SK-MEL-5 (cell line): ENCODE data around the gene RAX2. TPM values are rescaled to one million over a fixed set of nuclear protein-coding genes. Genes with fewer than 3 reads are reported as not detected.

ENCODE experiments used
- DNase-seq: peaks from one replicate; pipeline ENCODE4 v3.0.0-alpha.2; 2016; ENCODE audit warnings: low read depth, low spot score
- in situ Hi-C: cut with HindIII; loops from 2 replicates; pipeline ENCODE4 v1.10.0; 2016; ENCODE audit warnings: low sequenced_read_pairs, high pct_unique_total_duplicates, low pct_unique_long_range_greater_than_20kb
- total RNA-seq: library from RNA; depleted of rRNA; stranded (reverse); fragments of >200 nt; shearing (Covaris generic); gene quantifications from 2 replicates; pipeline ENCODE4 v1.2.3, GENCODE V29; 2014

Gene RAX2
- total RNA-seq, 1 experiment from 2014 or later = not detected

DNA sequence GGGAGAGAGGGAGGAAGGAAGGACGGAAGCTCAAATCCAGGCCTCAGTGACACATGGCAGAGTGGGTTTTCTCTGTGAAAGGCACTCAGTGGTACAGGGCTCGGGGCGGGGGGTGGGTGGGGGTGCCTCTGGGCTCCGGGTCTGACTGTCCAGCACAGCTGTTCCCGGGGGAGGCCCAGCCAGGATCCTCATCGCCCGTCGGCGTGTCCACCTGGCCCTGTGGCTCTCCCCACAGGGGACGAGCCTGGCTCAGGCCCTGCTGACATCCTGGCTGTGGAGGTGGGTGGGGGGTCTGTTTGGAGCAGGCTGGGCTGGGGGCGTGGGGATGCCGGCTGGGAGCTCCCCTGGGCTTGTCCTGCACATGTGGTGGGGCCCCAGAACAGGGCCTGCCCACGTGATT, 32.4 kb upstream of the RAX2 start:
- in situ Hi-C loops = no loop called here
- no peak for DNase-seq

DNA sequence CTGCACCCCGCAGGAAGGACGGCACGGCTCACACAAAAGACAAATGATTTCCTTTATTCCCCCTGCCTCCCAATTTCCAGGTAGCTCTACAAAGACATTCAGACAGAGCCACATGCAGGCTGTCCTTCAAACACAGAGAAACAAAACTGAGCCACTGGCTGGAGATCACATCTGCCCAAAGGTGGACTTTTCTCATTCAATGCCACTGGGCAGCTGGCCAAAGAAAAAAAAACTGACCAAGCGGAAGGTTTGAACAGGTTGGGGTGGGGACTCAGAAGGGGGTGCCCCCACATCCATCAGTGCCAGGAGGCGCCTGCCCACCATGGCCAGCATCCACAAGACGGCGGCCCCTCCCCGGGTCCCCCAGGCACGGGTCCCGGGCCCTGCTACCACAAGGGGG, 32.0 kb upstream of the RAX2 start:
- DNase-seq = no peak
- in situ Hi-C loops = no loop called here

DNA sequence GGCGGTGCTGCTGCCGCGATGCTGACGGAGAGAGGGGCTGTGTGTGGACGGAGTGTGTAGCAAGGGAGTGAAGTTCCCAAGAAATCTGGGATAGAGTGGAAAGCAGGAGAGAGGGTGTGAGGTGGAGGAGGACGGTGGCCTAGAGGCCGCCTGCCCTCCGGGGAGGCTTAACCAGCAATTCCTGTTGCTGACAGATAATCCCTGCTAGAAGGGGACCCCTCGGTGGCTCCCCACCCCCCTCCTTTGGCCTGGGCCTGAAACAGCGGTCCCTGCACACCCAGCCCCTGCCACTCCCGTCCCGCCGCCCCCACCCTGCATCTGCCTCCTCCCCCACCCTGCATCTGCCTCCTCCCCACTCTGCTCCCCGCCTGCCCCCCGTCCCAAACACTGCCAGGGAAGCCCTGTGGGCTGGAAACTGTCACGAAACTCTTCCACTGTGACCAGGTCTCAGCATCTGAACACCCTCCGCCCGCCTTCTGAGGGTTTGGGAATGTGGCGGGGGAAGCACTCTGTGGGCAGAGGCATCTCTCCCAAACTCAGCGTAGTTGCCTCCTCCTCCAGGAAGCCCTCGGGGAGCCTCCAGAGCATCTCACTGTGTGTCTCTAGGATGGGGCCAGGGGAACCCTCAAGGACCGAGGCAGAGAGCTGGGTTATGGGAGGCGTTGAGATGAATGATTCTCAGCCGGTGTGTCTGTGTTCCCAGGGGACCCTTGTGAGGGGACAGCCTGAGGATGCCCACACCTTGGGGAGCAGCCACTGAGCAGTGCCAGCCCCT, 31.3 kb upstream of the RAX2 start:
- no peak for DNase-seq
- in situ Hi-C loops = no loop called here

DNA sequence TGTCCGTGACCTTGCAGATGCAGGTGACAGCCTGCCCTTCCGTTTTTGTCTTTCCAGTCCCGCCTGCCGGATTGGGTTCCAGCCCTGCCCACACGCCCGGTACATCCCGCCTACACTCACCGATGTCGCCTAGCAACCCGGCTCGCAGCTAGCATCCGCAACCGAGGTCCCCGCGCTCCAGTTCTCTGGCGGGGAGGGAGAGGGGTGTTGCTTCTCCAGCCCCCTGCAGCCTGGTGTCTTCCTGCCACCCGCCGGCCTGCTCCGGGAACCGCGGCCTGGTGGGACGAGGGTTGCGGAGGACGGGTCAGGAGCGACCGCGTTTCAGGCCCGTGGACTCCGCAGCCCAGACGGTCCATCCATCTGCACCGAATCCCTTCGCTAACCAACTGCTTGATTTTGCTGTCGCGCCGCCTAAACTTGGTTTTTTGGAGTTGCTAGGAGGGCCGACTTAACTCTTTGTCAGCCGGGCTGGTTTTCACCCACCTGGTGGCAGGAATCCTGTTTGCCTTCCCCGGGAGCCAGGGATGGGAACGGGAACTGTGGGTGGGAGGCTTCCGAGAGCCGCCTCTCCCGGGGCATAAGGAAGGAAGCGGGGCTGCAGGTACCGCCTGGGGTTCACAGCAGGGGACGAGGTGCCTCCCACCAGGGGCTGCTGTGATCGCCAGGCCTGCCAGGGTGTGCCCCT, 29.5 kb upstream of the RAX2 start:
- no peak for DNase-seq
- in situ Hi-C loops = no loop called here

DNA sequence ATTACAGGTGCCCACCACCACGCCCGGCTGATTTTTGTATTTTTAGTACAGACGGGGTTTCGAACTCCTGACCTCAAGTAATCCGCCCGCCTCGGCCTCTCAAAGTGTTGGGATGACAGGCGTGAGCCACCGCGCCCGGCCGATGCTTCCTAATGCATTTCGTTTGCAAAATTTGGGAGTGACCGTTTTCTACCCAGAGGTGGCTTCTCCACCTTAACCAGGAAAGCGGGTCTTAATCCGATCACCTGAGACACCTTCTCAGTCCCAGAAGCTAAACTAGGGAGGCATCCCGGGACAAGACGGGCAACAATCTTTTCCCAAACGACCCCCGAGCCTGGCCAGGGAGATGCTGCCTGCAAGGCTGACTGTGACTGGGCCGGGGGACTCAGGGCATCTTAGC, 29.0 kb upstream of the RAX2 start:
- DNase-seq = no peak
- in situ Hi-C loops = no loop called here

DNA sequence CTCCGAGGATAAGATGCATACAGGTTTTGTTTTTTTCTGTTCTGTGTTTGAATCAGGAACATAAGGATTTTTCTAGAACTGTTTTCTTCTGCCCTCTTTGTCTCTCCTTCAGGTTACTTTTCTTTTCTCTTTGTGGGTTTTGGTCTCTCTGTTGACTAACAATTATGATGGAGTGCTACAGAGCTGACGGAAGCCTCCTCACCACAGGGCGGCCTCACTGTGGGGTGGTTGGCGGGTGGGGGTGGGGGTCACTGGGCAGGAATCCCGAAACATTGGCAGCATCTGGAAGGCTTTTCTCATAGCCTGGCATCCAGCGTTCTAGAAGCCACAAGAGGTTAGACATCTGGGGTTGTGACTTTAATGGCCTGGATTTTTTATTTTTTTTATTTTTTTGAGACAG, 26.1 kb upstream of the RAX2 start:
- in situ Hi-C loops = no loop called here
- DNase-seq = no peak

- DNase-seq = no peak
- in situ Hi-C loops = no loop called here
Observed at GRCh38 chr19:3796358-3796757, 24.3 kb upstream of the RAX2 start.

- DNase-seq = no peak
- in situ Hi-C loops = no loop called here
Observed at GRCh38 chr19:3793799-3794198, 21.8 kb upstream of the RAX2 start.

- no peak for DNase-seq
Observed at GRCh38 chr19:3792114-3792513, 20.1 kb upstream of the RAX2 start.

GRCh38 chr19:3790941-3791340, 18.9 kb upstream of the RAX2 start:
- in situ Hi-C loops = no loop called here
- no peak for DNase-seq

More at GRCh38 chr19:3792114-3792513, 20.1 kb upstream of the RAX2 start:
- in situ Hi-C loops = no loop called here

DNA sequence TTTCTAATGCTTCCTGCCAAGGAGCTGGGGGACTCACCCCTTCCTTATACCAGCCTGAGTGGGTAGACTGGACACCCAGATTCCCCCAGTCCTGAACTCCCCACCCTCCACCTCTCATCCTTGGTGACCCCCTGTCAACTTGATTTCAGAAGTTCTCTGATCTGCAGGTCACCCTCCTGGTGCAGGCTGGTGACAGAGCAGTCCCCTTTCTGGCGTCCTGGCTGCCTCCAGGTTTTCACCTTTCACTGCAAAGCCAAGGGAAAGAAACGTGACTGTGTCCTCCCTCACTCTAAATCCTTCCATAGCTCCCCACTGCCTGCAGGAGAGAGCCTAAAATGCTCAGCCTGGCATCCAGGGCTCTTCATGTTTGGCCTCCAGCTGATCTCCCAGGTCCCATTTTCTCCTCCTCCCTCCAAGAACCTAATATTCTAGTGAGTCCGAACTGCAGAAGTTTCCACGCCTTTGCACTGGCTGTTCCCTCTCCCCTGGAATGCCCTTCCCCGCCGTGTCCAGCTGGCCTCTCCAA, 18.2 kb upstream of the RAX2 start:
- DNase-seq = no peak
- in situ Hi-C loops = no loop called here

DNA sequence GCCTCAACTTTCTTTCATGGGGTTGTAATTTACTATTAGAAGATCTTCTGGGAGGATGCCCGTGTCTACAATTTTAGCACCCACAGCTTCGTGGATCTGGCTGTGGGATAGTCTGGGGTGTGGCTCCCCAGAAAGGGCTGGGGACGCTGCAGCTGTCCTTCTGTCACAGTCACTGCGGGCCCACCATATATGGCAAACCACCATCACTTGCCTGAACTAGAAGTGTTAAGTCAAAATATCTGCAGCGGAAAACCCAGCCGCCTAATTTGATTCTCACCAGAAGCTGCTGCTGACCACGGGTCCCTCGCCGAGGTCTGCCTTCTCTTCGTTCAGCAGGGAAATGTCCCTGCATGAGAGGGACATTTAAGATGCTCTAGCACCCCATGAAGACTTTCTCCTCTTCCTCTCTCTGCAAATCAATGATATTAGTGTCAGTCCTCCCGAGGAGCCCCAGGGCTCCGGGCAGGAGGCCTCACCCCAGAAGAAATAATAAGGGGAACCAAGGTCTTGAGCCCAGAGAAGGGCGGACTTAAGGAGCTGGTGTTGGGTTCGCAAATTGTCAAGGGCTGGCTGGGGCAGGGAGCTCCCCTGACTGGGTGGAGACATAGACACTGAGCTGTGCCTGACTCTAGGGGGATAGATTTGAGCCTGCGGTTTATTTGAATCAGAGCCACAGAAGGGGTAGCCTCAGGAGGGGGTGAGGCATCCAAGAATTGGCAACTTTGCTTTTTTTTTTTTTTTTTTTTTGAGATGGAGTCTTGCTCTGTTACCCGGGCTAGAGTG, 17.2 kb upstream of the RAX2 start:
- in situ Hi-C loops = no loop called here
- no peak for DNase-seq

- DNase-seq = no peak
- in situ Hi-C loops = no loop called here
Observed at GRCh38 chr19:3785938-3786824, 14.2 kb upstream of the RAX2 start, which contains the start of gene MATK. Gene MATK, minus strand, starts transcription at chr19:3786381. Its CDS starts 1,246 bp downstream, at chr19:3785135.

GRCh38 chr19:3785451-3785937, 13.5 kb upstream of the RAX2 start:
- in situ Hi-C loops = no loop called here
- no peak for DNase-seq

DNA sequence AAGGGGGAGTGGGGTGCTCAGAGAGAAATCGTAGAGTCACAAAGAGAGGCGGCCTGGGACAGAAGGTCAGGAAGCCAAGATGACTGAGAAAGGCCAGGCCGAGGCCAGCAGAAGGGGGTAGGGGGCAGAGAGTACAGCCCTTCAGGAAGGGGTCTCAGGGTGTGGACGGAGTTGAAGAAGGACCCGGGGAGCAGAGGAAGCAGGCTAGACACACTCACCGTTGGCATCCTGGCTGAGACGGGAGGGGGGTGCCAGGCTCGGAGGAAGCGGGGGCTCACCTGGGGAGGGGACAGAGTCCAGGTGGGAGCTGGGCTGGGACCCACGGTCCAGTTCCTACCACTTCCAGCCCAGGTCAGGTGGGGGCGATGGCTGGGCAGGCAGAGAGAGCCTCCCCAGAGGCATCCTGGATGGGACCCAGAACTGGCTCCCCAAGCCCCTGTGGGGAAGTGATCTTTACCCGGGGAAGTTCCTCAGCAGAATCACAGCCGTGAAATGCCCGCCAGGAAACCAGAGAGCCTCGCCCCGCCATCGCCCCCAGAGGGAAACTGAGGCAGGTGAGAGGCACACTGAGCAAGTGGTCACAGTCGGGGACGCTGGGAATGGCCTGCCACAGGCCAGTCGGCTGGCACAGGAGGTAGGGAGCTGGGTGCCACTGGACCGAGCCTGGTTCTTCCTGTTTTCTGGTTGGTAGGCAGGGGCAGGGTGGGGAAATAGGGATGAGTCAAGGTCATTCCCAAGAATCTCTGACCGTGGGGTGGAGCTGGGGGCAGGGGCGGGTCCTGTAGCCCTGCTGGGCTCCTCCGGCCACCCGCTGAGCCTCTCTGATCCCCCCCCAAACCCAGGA, 12.8 kb upstream of the RAX2 start:
- in situ Hi-C loops = no loop called here

More for the DNA sequence above, 12.8 kb upstream of the RAX2 start:
- peak; percentile 57 for DNase-seq
